HepG2 (cell line): ENCODE measurements around the gene GMPPA. TPM values are rescaled to one million over a fixed set of nuclear protein-coding genes. Genes with fewer than 3 reads are reported as not detected.

ENCODE experiments used
- ASH2L ChIP-seq: fragments of 300-600, 200-600 bp; sonication (generic); IDR thresholded peaks from 2 replicates; pipeline ENCODE4 v1.7.0; 2017; ENCODE audit warnings: low read depth, mild to moderate bottlenecking, moderate library complexity, mixed read lengths, low read length; ENCODE audit not compliant: insufficient read length
- CCAR2 ChIP-seq: fragments of 200-400 bp; formaldehyde crosslinking; optimal IDR thresholded peaks from 2 replicates; pipeline ENCODE3; 2018; ENCODE audit warnings: low read depth, mild to moderate bottlenecking, low read length, moderate library complexity
- FOSL1 ChIP-seq: sonication (generic); formaldehyde crosslinking; IDR thresholded peaks from 2 replicates; pipeline ENCODE4 v1.9.0; 2021; ENCODE audit warnings: missing genetic modification reagents, borderline replicate concordance
- FOXM1 ChIP-seq: sonication (generic); formaldehyde crosslinking; IDR thresholded peaks from 2 replicates; pipeline ENCODE4 v1.5.0; 2020; ENCODE audit warnings: missing genetic modification reagents
- GLI4 ChIP-seq: sonication (generic); formaldehyde crosslinking; IDR thresholded peaks from 2 replicates; pipeline ENCODE4 v1.5.1; 2020; ENCODE audit warnings: missing genetic modification reagents, mild to moderate bottlenecking, moderate library complexity, borderline replicate concordance
- KLF13 ChIP-seq: sonication (generic); formaldehyde crosslinking; IDR thresholded peaks from 2 replicates; pipeline ENCODE4 v1.4.0; 2020; ENCODE audit warnings: mild to moderate bottlenecking, missing genetic modification reagents
- MXD3 ChIP-seq: IDR thresholded peaks from 2 replicates; pipeline ENCODE4 v1.6.1; 2016; ENCODE audit warnings: mild to moderate bottlenecking, missing biosample characterization, missing genetic modification reagents
- NKX3-1 ChIP-seq: sonication (generic); formaldehyde crosslinking; IDR thresholded peaks from 2 replicates; pipeline ENCODE4 v1.5.0; 2020; ENCODE audit warnings: missing genetic modification reagents
- PCBP2 ChIP-seq: fragments of 200-400 bp; formaldehyde crosslinking; optimal IDR thresholded peaks from 2 replicates; pipeline ENCODE3; 2018; ENCODE audit warnings: low read length, low read depth; ENCODE audit not compliant: poor library complexity, severe bottlenecking
- POGZ ChIP-seq: sonication (generic); formaldehyde crosslinking; IDR thresholded peaks from 2 replicates; pipeline ENCODE4 v1.4.0; 2020; ENCODE audit warnings: mild to moderate bottlenecking, missing genetic modification reagents
- RORA ChIP-seq: sonication (generic); formaldehyde crosslinking; IDR thresholded peaks from 2 replicates; pipeline ENCODE4 v1.5.0; 2020; ENCODE audit warnings: mild to moderate bottlenecking, missing genetic modification reagents, moderate library complexity
- SPEN ChIP-seq: sonication (generic); formaldehyde crosslinking; IDR thresholded peaks from 2 replicates; pipeline ENCODE4 v1.5.1; 2020; ENCODE audit warnings: low read depth, mild to moderate bottlenecking, missing genetic modification reagents
- TOE1 ChIP-seq: sonication (generic); formaldehyde crosslinking; IDR thresholded peaks from 2 replicates; pipeline ENCODE4 v1.4.0; 2020; ENCODE audit warnings: mild to moderate bottlenecking, missing genetic modification reagents
- YEATS2 ChIP-seq: sonication (generic); formaldehyde crosslinking; IDR thresholded peaks from 2 replicates; pipeline ENCODE4 v1.4.0; 2020; ENCODE audit warnings: missing genetic modification reagents, borderline replicate concordance
- ZFY ChIP-seq: sonication (generic); formaldehyde crosslinking; IDR thresholded peaks from 2 replicates; pipeline ENCODE4 v1.4.0; 2020; ENCODE audit warnings: missing genetic modification reagents
- ZNF263 ChIP-seq: sonication (generic); formaldehyde crosslinking; IDR thresholded peaks from 2 replicates; pipeline ENCODE4 v1.4.0; 2020; ENCODE audit warnings: missing genetic modification reagents
- ZNF468 ChIP-seq: sonication (generic); formaldehyde crosslinking; IDR thresholded peaks from 2 replicates; pipeline ENCODE4 v1.8.0; 2022; ENCODE audit warnings: mild to moderate bottlenecking, moderate library complexity, missing genetic modification reagents
- ZNF75D ChIP-seq: sonication (generic); formaldehyde crosslinking; IDR thresholded peaks from 2 replicates; pipeline ENCODE4 v1.8.1; 2023; ENCODE audit warnings: missing genetic modification reagents, mild to moderate bottlenecking, borderline replicate concordance
- ZNF761 ChIP-seq: sonication (generic); formaldehyde crosslinking; conservative IDR thresholded peaks from 2 replicates; pipeline ENCODE4 v1.4.0; 2020; ENCODE audit warnings: mild to moderate bottlenecking, missing genetic modification reagents
- ZNF781 ChIP-seq: sonication (generic); formaldehyde crosslinking; IDR thresholded peaks from 2 replicates; pipeline ENCODE4 v1.5.1; 2020; ENCODE audit warnings: borderline replicate concordance, mild to moderate bottlenecking, missing genetic modification reagents; ENCODE audit errors: not compliant biosample characterization
- ZNF800 ChIP-seq: sonication (generic); formaldehyde crosslinking; IDR thresholded peaks from 2 replicates; pipeline ENCODE4 v1.4.0; 2020; ENCODE audit warnings: missing genetic modification reagents
- ZSCAN21 ChIP-seq: sonication (generic); formaldehyde crosslinking; IDR thresholded peaks from 2 replicates; pipeline ENCODE4 v1.8.0; 2022; ENCODE audit warnings: mild to moderate bottlenecking, missing genetic modification reagents, moderate library complexity, borderline replicate concordance
- polyA plus RNA-seq, 8 experiments: library from polyadenylated mRNA; depleted of rRNA in 3 of 8; stranded (reverse) in 7 of 8; unstranded in 1 of 8; fragments of >200 nt; fragmentation: Illumina TruSeq in 4 of 8; extraction: Trizol in 4 of 8; gene quantifications; 2 replicates each; pipeline versions ENCODE4 v1.2.1 to v1.2.3, GENCODE V29; 2011 to 2016; ENCODE audit warnings: low read depth in 4 of 8, missing spikeins in 1 of 8, mixed read lengths in 1 of 8; ENCODE audit not compliant: insufficient read depth in 1 of 8
- total RNA-seq, 5 experiments: library from RNA; depleted of rRNA; stranded (reverse); fragments of >200 nt; fragmentation: Illumina TruSeq; extraction: Trizol; gene quantifications; 2 replicates each; pipeline ENCODE4 v1.2.3, GENCODE V29; 2016; ENCODE audit warnings: low read depth in 1 of 5
- TF ChIP-seq, protein P1 (sequence below): sonication (generic); formaldehyde crosslinking; IDR thresholded peaks from 2 replicates; pipeline ENCODE4 v1.9.0; 2021; ENCODE audit warnings: missing genetic modification reagents, mild to moderate bottlenecking, borderline replicate concordance
- TF ChIP-seq, protein P2 (sequence below): sonication (generic); formaldehyde crosslinking; conservative IDR thresholded peaks from 2 replicates; pipeline ENCODE4 v1.4.0; 2020; ENCODE audit warnings: missing genetic modification reagents

GMPPA gene
- total and polyA plus RNA-seq, 2 of the 13 experiments (the other 11 are each of a cell fraction or from before 2014, with no cell fraction given): 81.1 to 106 TPM

- TF ChIP-seq ZFY (CRISPR knock-in tag) (peak; percentile 83), ZNF263 (CRISPR knock-in tag) (0 out of 2 replicates have a peak, but pooled peaks have one; percentile 17), ASH2L (peak; percentile 78), KLF13 (CRISPR knock-in tag) (no peak), FOSL1 (no peak), ZSCAN21 (CRISPR knock-in tag) (no peak; the same call in 1 of the 2 replicates), GLI4 (0 out of 2 replicates have a peak, but pooled peaks have one; percentile 80), TOE1 (CRISPR knock-in tag) (no peak), ZNF468 (no peak), ZNF800 (peak; percentile 63; the same call in 1 of the 2 replicates), ZNF781 (CRISPR knock-in tag) (no peak), POGZ (no peak), ZNF75D (CRISPR knock-in tag) (no peak), PCBP2 (no peak), SPEN (CRISPR knock-in tag) (no peak), YEATS2 (CRISPR knock-in tag) (no peak), CCAR2 (no peak), FOXM1 (no peak), MXD3 (CRISPR knock-in tag) (no peak), NKX3-1 (CRISPR knock-in tag) (peak; percentile 33; the same call in 1 of the 2 replicates), ZNF761 (CRISPR knock-in tag) (no peak; the same call in 1 of the 2 replicates), RORA (no peak)
- TF ChIP-seq, protein P1, sequence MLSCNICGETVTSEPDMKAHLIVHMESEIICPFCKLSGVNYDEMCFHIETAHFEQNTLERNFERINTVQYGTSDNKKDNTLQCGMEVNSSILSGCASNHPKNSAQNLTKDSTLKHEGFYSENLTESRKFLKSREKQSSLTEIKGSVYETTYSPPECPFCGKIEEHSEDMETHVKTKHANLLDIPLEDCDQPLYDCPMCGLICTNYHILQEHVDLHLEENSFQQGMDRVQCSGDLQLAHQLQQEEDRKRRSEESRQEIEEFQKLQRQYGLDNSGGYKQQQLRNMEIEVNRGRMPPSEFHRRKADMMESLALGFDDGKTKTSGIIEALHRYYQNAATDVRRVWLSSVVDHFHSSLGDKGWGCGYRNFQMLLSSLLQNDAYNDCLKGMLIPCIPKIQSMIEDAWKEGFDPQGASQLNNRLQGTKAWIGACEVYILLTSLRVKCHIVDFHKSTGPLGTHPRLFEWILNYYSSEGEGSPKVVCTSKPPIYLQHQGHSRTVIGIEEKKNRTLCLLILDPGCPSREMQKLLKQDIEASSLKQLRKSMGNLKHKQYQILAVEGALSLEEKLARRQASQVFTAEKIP: no peak
- TF ChIP-seq, protein P2, sequence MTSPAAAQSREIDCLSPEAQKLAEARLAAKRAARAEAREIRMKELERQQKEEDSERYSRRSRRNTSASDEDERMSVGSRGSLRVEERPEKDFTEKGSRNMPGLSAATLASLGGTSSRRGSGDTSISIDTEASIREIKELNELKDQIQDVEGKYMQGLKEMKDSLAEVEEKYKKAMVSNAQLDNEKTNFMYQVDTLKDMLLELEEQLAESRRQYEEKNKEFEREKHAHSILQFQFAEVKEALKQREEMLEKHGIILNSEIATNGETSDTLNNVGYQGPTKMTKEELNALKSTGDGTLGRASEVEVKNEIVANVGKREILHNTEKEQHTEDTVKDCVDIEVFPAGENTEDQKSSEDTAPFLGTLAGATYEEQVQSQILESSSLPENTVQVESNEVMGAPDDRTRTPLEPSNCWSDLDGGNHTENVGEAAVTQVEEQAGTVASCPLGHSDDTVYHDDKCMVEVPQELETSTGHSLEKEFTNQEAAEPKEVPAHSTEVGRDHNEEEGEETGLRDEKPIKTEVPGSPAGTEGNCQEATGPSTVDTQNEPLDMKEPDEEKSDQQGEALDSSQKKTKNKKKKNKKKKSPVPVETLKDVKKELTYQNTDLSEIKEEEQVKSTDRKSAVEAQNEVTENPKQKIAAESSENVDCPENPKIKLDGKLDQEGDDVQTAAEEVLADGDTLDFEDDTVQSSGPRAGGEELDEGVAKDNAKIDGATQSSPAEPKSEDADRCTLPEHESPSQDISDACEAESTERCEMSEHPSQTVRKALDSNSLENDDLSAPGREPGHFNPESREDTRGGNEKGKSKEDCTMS (CRISPR knock-in tag): no peak
Measured at GRCh38 chr2:219542931-219543595, 44.4 kb downstream of the GMPPA start (continued).
